A549 treated with GW870086 at 1 μM for 4 hours (cell line): ENCODE measurements around the gene KRTAP5-8. TPM values are rescaled to one million over a fixed set of nuclear protein-coding genes. Genes with fewer than 3 reads are reported as not detected.

ENCODE experiments used
- total RNA-seq: library from RNA; stranded (reverse); fragments of 200-300 nt; extraction: Qiagen RNA extraction; gene quantifications from 5 replicates; pipeline ENCODE4 v1.2.3, GENCODE V29; 2022; ENCODE audit warnings: low read depth

The KRTAP5-8 gene, protein sequence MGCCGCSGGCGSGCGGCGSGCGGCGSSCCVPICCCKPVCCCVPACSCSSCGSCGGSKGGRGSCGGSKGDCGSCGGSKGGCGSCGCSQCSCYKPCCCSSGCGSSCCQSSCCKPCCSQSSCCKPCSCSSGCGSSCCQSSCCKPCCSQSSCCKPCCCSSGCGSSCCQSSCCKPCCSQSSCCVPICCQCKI
- not detected in 5 replicates for total RNA-seq

GRCh38 chr11:71537977-71538665 lies at the start of gene KRTAP5-8:
KRTAP5-8 (plus strand) TSS chr11:71538025; CDS start chr11:71538056, 31 bp downstream.

DNA sequence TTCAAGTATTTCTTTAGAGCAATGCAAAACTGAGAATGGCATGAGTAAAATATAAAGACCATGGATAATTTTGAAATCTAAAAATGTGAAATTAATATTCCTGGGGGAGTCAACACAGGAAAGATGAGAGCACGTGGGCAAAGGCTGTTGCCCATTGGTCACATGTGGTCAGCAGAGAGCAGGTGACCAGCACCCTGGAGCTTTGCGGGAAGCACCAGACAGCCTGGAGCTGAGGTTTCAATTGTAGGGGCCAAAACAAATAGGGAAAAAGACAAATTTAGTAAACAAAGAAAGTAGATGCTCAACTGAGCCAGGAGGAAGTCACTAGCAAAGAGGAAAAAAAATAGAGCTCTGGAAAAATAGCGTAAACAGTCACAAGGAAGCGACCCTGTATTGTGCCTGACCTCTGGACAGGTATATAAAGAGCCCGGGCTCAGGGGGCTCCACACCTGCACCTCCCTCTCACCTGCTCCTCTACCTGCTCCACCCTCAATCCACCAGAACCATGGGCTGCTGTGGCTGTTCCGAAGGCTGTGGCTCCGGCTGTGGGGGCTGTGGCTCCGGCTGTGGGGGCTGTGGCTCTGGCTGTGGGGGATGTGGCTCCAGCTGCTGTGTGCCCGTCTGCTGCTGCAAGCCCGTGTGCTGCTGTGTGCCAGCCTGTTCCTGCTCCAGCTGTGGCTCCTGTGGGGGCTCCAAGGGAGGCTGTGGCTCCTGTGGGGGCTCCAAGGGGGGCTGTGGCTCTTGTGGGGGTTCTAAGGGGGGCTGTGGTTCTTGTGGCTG lies 10.8 kb upstream of the KRTAP5-8 start, which contains the start of gene KRTAP5-7:
TSS of gene KRTAP5-7 (plus strand) at position 472 of the 780 bp plus-strand sequence. CDS start at position 506, 34 bp downstream.

DNA sequence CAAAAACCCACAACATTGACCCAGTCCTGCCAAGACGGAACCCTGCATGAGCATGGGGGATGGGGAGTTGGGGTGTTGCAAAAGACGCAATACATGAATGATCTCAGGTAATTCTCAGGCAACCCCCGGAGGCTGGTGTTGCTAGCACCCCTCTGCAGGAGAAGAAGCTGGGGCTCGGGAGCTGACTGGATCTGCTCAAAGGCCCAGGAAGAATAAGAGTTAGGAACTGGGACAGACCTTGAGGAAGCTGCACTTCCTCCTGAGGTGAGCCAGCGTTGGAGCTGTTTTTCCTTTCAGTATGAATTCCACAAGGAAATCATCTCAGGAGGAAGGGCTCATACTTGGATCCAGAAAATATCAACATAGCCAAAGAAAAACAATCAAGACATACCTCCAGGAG lies 10.3 kb downstream of the KRTAP5-8 start, which contains the start of gene KRTAP5-9:
TSS of gene KRTAP5-9 (plus strand) at position 301 of the 400 bp plus-strand sequence. CDS start 238 bp downstream, outside the sequence.

GRCh38 chr11:71565263-71565662 lies 27.4 kb downstream of the KRTAP5-8 start, which contains the start of gene KRTAP5-10:
KRTAP5-10 (plus strand) TSS chr11:71565563; CDS start chr11:71565588, 25 bp downstream.

GRCh38 chr11:71582309-71582895 lies 44.6 kb downstream of the KRTAP5-8 start, which contains the start of gene KRTAP5-11:
KRTAP5-11 (minus strand) TSS chr11:71582875; CDS start chr11:71582837, 38 bp downstream.

Other genes starting within 250 kb of the KRTAP5-8 start
- gene DHCR7, start 89.6 kb upstream of the KRTAP5-8 start, total RNA-seq = 39.4 to 52.8 TPM (median 49.3 TPM) in 5 replicates
- gene NADSYN1, start 84.8 kb upstream of the KRTAP5-8 start, total RNA-seq = 39.2 to 51.5 TPM (median 45.2 TPM) in 5 replicates
- not detected in 5 replicates for gene KRTAP5-7, start 10.8 kb upstream of the KRTAP5-8 start, total RNA-seq
- gene KRTAP5-9, start 10.4 kb downstream of the KRTAP5-8 start, total RNA-seq = 0.11 TPM in 1 of 5 replicates, not detected in the others
- gene KRTAP5-10, start 27.5 kb downstream of the KRTAP5-8 start, total RNA-seq = not detected in 5 replicates
- gene KRTAP5-11, start 44.9 kb downstream of the KRTAP5-8 start, total RNA-seq = not detected in 5 replicates